ENCODE measurements around the gene RDX. TPM values are rescaled to one million over a fixed set of nuclear protein-coding genes. Genes with fewer than 3 reads are reported as not detected.

RDX gene
- total RNA-seq, 1 experiment from 2014 or later = 86.6 TPM

- no peak overlapping the region for H3K14ac ChIP-seq (ENCODE audit: insufficient read depth, low read length)
- TF ChIP-seq CTCF (conservative IDR thresholded peaks at IDR 0.05) = no peak
- Mint-ChIP-seq H3K4me1 (peaks cover 18 to 22% of the 10 kb centered on the region in 2 experiments), H3K9me3 (no peaks in the 10 kb centered on the region; a peak in 1 of 5 replicates), H3K27me3 (ENCODE audit: low read depth) (no peaks in the 10 kb centered on the region), H3K36me3 (ENCODE audit: insufficient read depth in 1 of 3, low read depth in 3 of 3) (no peaks in the 10 kb centered on the region), H3K27ac (no peak overlapping the region), H3K4me3 (no peak overlapping the region)
- no peak overlapping the region for H2BK120ac ChIP-seq (ENCODE audit: low read depth, low read length, poor library complexity, severe bottlenecking)
- no peaks in the 10 kb centered on the region for H3K79me1 ChIP-seq (ENCODE audit: insufficient read depth, low read depth, low read length, poor library complexity, severe bottlenecking)
- H2BK12ac ChIP-seq (ENCODE audit: insufficient read length, low read depth, low read length) = no peak overlapping the region
- no CpG with 5 or more reads among the region's 10 CpGs for WGBS (ENCODE audit: extremely low coverage, insufficient read length, low lambda C conversion rate)
- H2BK15ac ChIP-seq (ENCODE audit: low read depth, low read length) = no peak overlapping the region
- no peak for DNase-seq
- H3K23me2 ChIP-seq (ENCODE audit: insufficient read length, low read depth, low read length, poor library complexity, severe bottlenecking) = no peaks in the 10 kb centered on the region
- no peaks in the 10 kb centered on the region for H3K79me2 ChIP-seq (ENCODE audit: insufficient read depth, low read length)
- H3K9ac ChIP-seq (ENCODE audit: extremely low read depth, insufficient read length, low read length) = no peak overlapping the region
- no peaks in the 10 kb centered on the region for H4K20me1 ChIP-seq (ENCODE audit: control insufficient read depth, insufficient read depth, insufficient read length)
- H3K4me2 ChIP-seq (ENCODE audit: insufficient read depth, insufficient read length, low read length) = no peak overlapping the region
- no peak overlapping the region for H2AK5ac ChIP-seq (ENCODE audit: insufficient read length, low read length)
- H3K23ac ChIP-seq (ENCODE audit: insufficient read length, low read depth, low read length) = no peak overlapping the region
- H3K27ac ChIP-seq (ENCODE audit: insufficient read length, low read depth, low read length) = no peak overlapping the region
- no peak overlapping the region for H4K5ac ChIP-seq (ENCODE audit: insufficient read length, low read depth, low read length)
- no peak overlapping the region for H2BK20ac ChIP-seq (ENCODE audit: low read depth, low read length, poor library complexity, severe bottlenecking)
- no peak overlapping the region for H4K8ac ChIP-seq (replicated peaks; ENCODE audit: insufficient read length, low read depth, low read length)
- H3K56ac ChIP-seq (ENCODE audit: insufficient read length, low read depth, low read length) = no peak overlapping the region
- no peak overlapping the region for H4K91ac ChIP-seq (ENCODE audit: insufficient read length, low read depth, low read length)
- H2AFZ ChIP-seq (ENCODE audit: low read length) = no peak overlapping the region
- no peak overlapping the region for H3T11ph ChIP-seq (ENCODE audit: low read length)
- H2BK5ac ChIP-seq (ENCODE audit: insufficient read length, low read length) = no peak overlapping the region
- H3K18ac ChIP-seq (ENCODE audit: insufficient read length, low read depth, low read length) = no peak overlapping the region
- H3K9me3 ChIP-seq (ENCODE audit: control insufficient read depth, low read depth, low read length) = no peaks in the 10 kb centered on the region
- no peaks in the 10 kb centered on the region for H3K27me3 ChIP-seq (ENCODE audit: insufficient read depth, low read length)
- H3K4ac ChIP-seq (ENCODE audit: low read depth, low read length) = no peak overlapping the region
- peaks cover 3% of the 10 kb centered on the region; the same call in 1 of the 2 replicates for H3K4me1 ChIP-seq (ENCODE audit: insufficient read depth, low read length)
Observed at GRCh38 chr11:110200836-110201235, 95.6 kb downstream of the RDX start.

Measured in H9 (cell line).